DMS53 treated with DMSO at 0.1 percent for 48 hours (cell line): ENCODE measurements around the gene CDK18.

ENCODE experiments used
- DNase-seq: peaks from one replicate; lab custom pipeline; 2025; ENCODE audit not compliant: unreplicated experiment; lab: John Stamatoyannopoulos, UW

The CDK18 gene

DNA sequence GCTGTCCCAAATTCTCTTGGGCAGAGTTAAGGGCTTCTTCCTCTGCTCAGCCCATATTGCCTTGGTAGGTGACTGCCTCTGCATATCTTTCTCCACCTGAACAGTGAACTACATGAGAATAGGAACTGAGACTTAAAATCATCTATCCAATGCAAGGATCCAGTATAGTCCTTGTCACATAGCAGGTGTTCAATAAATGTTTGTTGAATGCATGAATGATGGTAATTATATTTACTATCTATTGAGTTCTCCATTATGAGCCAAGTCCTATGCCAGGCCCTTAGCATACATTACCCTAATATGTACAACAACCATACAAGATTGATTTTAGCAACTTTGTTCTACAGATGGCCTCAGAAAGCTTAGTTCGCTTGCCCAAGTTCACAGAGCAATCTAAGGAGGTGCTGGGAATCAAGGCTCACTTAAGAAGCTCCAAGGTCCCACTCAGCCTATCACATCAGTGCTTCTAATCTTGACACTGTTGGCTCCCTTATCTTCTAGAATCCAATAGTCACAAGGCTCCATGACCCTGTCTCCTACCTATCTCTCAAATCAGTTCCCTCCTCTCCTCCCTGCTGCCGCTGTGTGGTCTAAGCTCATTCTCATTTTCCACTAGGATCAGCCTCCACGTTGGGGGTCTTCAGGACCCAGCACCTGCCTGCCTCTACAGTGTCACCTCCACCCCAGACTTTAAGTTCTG, 2.2 kb upstream of the CDK18 start:
- DNase-seq: no peak

DNA sequence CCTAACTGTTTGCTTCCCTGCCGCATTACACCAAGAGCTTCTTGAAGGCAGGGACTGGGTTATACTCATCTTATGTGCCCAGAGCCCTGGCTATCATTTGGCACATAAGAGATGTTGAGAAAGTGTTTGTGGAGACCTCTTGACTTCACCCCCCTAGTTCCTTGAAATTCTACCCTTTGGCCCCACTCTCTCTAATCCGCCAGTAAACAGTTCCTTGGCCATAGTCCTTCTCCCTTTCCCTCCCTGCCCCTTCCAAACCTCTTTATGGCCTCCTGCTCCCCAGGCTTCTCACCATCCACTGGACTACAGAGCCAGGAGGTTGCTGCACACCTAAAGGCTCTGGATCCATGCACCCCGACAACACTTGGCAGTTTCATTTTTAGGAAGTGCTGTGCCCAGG, 1.5 kb upstream of the CDK18 start:
- no peak for DNase-seq

DNA sequence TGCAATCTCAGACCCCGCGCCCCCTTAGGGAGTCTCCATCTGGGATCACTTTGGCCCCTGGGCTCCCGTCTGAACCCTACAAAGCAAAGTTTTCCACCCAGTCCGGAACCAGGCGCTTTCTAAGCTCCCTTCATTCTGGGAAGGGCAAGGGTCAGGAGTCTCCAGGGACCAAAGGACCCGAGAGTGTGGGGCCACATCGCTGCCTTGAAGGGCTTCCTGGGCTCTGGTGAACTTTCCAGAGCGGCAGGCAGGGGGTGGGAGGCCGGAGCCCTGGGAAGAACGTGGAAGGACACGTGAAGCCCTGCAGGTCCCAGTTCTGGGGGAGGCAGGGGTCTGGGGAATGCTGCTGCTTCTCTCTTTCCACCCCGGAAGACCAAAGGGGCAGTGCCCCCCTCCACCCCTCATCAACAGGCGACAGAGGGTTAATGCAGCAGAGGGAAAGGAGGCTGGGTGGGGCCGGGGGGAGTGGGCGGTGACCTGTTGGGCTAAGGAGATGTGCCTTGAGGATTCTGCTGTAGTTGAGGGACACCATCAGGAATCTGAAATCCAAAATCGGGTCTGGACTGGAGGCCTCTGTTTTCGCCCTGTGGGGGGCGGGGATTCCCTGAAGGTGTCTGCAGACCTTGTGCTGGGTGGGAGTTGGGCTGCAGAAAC, 734 bp downstream of the CDK18 start:
- no peak for DNase-seq

DNA sequence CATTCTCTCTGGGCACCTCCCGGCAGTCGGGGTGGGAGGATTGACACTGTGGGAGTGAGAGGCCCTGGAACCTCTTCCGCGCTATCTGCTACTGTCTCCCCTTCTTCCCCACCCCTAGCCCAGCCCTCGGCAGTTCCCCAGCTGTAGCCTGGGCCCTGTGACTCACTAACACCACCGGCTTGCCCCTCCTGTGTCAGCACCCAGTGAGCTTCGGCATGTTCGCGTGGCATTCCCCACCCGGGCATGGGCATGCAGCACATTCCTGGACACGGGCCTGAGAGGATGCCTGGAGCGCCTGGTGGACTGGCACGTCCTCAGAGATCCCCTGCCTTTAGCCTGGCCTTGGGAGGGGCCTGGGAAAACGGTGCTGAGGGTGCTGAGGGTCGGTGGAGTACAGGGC, 1.3 kb downstream of the CDK18 start:
- no peak for DNase-seq

DNA sequence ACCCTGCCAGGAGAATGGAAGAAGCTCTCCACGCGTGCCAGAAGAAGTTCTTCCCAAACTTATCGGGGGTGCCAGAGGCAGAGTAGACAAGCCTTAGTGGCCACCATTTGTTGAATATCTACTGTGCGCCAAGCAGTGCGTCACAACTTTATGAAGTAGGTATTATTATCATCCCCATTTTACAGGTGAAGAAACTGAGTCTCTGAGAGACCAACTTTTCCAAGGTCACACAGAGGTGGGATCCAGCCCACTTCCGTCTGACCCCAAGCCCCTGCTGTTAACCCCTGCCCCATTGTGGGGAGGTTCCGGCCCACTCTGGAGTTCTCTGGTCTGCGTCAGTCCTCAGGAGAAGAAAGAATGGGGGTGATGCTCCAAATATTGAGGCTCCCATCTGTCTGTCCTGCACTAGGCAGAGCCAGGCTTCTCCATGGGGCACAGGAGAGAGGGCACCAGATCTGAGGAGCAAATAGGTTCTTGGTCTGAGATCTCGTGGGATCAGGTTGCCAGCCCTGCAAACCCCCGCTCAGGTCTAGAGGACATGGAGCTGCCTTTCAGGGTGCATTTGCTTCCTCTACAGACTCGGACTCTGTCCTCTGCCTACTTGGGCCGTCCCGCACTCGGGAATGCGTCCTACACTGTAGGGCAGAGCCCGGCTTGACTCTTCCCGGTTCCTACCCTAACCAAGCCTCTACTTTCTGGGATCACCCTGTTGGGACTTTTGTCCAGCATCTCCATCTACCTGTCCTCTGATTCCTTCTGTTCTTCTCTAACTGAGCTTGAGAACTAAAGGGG, 2.1 kb downstream of the CDK18 start:
- no peak for DNase-seq

- no peak for DNase-seq
These were observed 3.8 kb downstream of the CDK18 start for GRCh38 chr1:205508227-205508714.

DNA sequence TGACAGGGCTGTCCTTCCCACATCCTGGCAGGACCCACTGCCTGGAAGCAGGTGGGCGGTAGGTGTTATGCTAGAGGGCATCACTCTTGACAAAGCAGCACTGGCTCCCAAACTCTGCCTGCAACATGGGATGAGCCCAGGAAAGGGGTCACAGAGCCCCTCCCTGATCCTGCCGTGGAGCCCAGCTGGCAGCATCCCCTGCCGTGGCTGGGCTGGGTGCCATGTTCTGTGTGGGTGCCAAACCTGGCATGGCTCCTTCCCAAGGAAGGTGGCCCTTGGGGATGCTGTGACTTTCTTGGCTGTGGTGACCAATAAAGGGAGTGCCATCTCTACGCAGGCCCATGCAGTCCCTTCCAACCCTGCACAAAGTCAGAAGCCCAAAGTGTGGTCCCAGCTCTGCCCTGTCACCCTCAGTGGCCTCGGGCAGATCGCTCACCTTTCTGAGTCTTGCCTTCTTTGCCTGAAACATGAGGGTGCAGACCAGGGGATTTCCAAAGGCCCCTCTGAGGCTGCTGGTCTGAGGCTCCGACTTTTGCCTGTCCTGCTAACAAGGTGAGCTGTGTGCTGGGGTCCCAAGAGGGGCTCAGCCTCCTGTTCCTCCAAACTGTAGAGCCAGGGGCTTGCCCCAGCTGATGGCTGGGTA, 6.0 kb downstream of the CDK18 start:
- no peak for DNase-seq

DNA sequence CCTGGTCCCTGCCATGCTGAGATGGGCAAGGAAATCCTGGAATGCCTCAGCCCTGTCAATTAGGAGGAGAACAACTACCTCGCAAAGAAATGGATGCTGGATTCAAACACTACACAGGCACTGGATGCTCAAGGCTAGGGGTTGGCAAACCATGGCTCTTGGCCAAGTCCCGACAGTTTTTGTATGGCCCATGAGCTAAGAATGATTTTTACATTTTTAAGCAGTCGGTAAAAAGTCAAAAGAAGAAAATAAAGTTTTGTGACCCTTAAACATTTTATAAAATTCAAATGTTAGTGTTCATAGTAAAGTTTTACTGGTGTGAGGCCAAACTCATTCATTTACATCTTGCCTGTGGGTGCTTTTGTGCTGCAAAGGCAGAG, 6.5 kb downstream of the CDK18 start:
- DNase-seq: no peak

GRCh38 chr1:205512059-205513045, 7.9 kb downstream of the CDK18 start:
- no peak for DNase-seq

DNA sequence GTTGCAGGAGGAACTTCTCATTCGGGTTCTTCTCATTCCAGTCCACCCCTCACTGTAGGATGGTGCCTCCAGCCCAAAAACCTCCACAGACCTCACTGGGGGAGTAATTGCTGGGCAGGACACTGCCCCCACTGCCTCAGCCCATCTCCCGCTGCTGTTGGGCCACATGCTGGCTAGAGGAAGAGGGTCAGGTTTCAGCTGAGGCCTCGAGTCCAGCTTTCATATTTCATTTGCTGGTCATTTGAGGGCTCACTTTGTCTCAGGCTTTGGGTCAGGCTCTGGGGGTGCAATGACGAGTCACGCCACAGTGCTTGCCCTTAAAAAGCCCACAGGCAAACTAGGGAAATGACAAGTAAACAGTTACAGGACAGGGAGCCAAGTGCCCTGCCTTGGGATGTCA, 9.3 kb downstream of the CDK18 start:
- no peak for DNase-seq

GRCh38 chr1:205514211-205515142, 10.0 kb downstream of the CDK18 start:
- DNase-seq: no peak

DNA sequence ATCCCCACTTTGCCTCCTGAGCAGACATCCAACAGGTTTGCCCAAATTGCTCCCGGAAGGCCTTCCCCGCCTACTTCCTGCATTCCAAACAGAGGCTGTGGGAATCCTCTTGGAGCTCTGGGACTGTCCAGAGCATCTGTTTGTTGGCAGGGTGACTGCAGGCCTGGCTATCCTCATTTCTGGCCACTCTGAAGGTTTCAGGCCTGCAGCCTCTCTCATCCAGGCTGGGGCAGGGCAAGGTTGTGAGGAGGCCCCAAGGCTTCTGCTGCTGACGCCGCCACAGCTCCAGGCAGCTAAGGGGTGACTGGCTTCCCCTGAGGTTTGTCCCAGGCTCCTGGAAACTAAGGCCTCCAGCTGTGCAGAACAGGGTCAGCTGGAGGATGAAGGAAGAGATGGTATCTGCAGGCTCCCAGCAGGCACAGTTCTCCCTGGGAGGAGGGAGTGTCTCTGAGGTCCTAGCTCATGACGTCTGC, 11.3 kb downstream of the CDK18 start:
- DNase-seq: no peak

- no peak for DNase-seq
These were observed 11.9 kb downstream of the CDK18 start for GRCh38 chr1:205516362-205516761.

GRCh38 chr1:205517288-205517687, 12.8 kb downstream of the CDK18 start:
- no peak for DNase-seq

GRCh38 chr1:205517763-205518162, 13.3 kb downstream of the CDK18 start:
- no peak for DNase-seq

DNA sequence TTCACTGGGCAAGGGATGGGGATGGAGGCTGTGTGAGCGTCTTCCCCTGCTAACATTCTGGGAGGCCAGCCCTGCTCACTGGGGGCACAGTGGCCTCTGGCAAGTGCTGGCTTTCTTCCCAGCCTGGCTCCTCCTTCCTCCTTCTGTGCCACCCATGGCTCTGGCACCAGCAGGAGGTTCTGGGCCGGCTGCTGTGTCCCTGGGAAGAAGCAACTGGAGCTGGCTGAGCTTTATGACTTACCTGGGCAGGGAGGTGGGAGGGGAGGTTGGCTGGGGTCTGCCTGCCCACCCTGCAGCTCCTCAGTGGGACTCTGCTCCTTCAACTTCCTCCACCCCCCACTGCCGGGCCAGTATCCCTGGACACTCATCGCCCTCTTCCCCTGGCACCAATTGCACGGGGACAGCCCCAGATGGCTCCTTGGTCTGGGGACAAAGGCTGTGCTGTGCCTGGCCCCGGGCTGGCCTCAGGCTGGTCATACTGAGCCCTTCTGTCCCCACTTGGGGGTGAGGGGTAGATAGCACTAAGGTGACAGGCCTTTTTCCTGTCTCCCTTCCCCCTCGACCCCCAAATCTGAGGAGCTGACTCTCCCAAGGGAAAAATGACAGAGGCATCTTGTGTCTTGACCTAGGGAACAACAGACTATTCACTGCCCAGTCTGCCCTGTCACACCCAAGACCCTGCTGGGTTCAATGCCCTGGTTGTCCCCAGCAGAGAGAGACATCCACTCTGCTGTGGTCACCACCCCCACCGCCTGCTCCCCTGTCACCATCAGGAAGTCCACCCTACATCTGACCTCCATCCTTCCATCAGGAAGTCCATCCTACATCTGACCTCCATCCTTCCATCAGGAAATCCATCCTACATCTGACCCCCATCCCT, 14.4 kb downstream of the CDK18 start:
- DNase-seq: no peak

DNA sequence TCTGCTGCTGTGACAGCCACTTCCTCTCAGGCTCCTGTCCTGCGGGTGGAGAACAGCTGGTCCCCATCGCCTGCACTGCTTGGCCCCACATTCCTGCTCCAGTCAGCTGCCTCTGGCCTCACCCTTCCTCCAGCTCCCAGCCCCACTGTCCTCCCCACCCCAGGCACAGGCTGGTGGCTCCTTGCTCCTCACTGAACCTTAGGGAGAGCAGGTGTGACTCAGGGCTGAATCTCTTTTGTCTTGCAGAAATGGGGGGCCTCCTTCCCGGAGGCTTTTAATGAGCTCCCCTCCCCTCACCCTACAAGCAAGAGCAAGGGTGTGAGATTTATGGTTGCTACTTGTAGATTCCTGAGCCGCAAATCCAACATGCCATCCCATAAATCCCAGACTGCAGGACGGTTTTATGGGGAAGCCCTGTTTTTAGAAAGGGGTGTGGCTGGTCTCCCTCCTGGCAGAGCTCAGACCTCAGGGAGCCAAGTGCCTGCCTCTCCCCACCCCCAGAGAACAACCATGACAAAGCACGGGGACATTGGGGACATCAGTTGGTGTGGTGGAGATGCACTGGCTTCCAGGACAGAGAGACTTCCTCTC, 15.2 kb downstream of the CDK18 start:
- DNase-seq: no peak

DNA sequence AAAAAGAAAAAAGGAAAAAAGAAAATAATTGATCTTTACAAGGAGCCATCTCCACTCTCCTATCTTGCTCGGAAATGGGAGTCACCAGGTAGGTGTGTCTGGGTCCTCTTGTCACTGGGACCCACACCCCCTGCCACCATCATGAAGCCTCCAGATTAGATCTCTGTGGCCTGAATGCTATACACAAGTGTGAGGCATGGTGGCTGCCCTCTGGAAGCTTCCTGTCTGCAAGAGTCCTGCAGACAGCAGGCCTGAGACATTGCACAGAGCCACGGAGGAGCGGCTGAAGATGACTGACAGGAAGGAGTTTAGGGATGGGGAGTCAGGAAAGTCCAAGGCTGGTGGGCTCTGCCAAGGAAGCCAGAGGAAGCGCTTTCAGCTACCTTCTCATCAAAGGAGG, 16.2 kb downstream of the CDK18 start:
- no peak for DNase-seq
